Smooth muscle cell (in vitro differentiated cells): Measurements from ENCODE around the gene LYSMD2. TPM values are rescaled to one million over a fixed set of nuclear protein-coding genes. Genes with fewer than 3 reads are reported as not detected.
"Not testable (repeated sequence)": the region's sequence is repeated elsewhere in the genome, so short reads cannot be mapped to it uniquely, and the experiment has no call there.

Experiments used
- DNase-seq: peaks from one replicate; lab custom pipeline; 2025; ENCODE audit not compliant: unreplicated experiment; lab: John Stamatoyannopoulos, UW
- H2AFZ ChIP-seq: fragments of 200-600 bp; sonication (generic); 2 replicates; pipeline ENCODE4 v1.6.0; 2016; ENCODE audit warnings: antibody characterized with exemption, low read depth, mild to moderate bottlenecking
- H3F3A ChIP-seq: fragments of 200-600 bp; sonication (generic); 2 replicates; pipeline ENCODE4 v1.6.0; 2017; ENCODE audit warnings: antibody characterized with exemption, low read depth
- H3K27ac ChIP-seq: fragments of 200-600 bp; sonication (generic); 2 replicates; pipeline ENCODE4 v1.5.1; 2016; ENCODE audit warnings: low read depth, mild to moderate bottlenecking
- H3K27me3 ChIP-seq: fragments of 200-600 bp; sonication (generic); 2 replicates; pipeline ENCODE4 v1.6.1; 2016; ENCODE audit warnings: low read depth, mild to moderate bottlenecking
- H3K36me3 ChIP-seq: fragments of 200-600 bp; sonication (generic); 2 replicates; pipeline ENCODE4 v1.5.1; 2016; ENCODE audit warnings: low read depth
- H3K4me1 ChIP-seq: fragments of 200-600 bp; sonication (generic); 2 replicates; pipeline ENCODE4 v1.5.1; 2016; ENCODE audit warnings: low read depth
- H3K4me2 ChIP-seq: fragments of 200-600 bp; sonication (generic); 2 replicates; pipeline ENCODE4 v1.6.0; 2016; ENCODE audit warnings: mild to moderate bottlenecking
- H3K4me3 ChIP-seq: fragments of 200-600 bp; sonication (generic); 2 replicates; pipeline ENCODE4 v1.5.1; 2016; ENCODE audit warnings: mild to moderate bottlenecking
- H3K79me2 ChIP-seq: fragments of 200-600 bp; sonication (generic); 2 replicates; pipeline ENCODE4 v1.6.0; 2016; ENCODE audit warnings: low read depth, mild to moderate bottlenecking
- H3K9ac ChIP-seq: fragments of 200-600 bp; sonication (generic); 2 replicates; pipeline ENCODE4 v1.6.0; 2016; ENCODE audit warnings: low read depth
- H3K9me3 ChIP-seq: fragments of 200-600 bp; sonication (generic); replicated peaks from 2 replicates; pipeline ENCODE4 v1.5.1; 2016; ENCODE audit warnings: low read depth
- H4K20me1 ChIP-seq: fragments of 200-600 bp; sonication (generic); 2 replicates; pipeline ENCODE4 v1.6.0; 2016; ENCODE audit warnings: low read depth
- CTCF ChIP-seq: fragments of 200-600 bp; sonication (generic); IDR thresholded peaks from 2 replicates; pipeline ENCODE4 v1.5.1; 2017; ENCODE audit warnings: borderline replicate concordance, mild to moderate bottlenecking, antibody characterized with exemption; ENCODE audit not compliant: insufficient read depth, poor library complexity, severe bottlenecking
- WGBS: methylation state at CpG from one replicate; pipeline ENCODE4 v1.1.7; 2016; ENCODE audit warnings: low lambda C conversion rate; 5-methylcytosine and 5-hydroxymethylcytosine counted together
- polyA plus RNA-seq: library from polyadenylated mRNA; unstranded; fragments of >200 nt; fragmentation: Nextera tagmentation; extraction: Ambion mirVana; gene quantifications from 2 replicates; pipeline ENCODE4 v1.2.1, GENCODE V29; 2016
- total RNA-seq: library from RNA; depleted of rRNA; stranded (reverse); fragments of >200 nt; gene quantifications from 2 replicates; pipeline ENCODE4 v1.2.3, GENCODE V29; 2014

LYSMD2 gene
- total RNA-seq (2.7 and 3.6 TPM in 2 replicates), polyA plus RNA-seq (1.1 and 2.6 TPM in 2 replicates)

- Histone ChIP-seq H3K4me3 (peak within 1 kb of the TSS; percentile 61), H3K9ac (no peak within 1 kb of the TSS), H3K79me2 (no peaks in the 10 kb centered on the region), H3K36me3 (no peaks in the 10 kb centered on the region), H3F3A (peaks cover 10% of the 10 kb centered on the region), H3K27me3 (no peaks in the 10 kb centered on the region), H3K4me2 (peak within 1 kb of the TSS; percentile 92), H2AFZ (peak within 1 kb of the TSS; percentile 47), H3K27ac (no peak within 1 kb of the TSS), H3K9me3 (no peaks in the 10 kb centered on the region), H4K20me1 (no peaks in the 10 kb centered on the region), H3K4me1 (no peaks in the 10 kb centered on the region)
- WGBS, result 10% methylated on average over 29 of the region's 67 CpGs
- TF ChIP-seq CTCF, result no peak
- DNase-seq, result no peak
These were observed at the start of gene LYSMD2 for GRCh38 chr15:51737522-51738305. Gene LYSMD2 (minus strand): TSS chr15:51737655. CDS start chr15:51737622, 33 bp downstream.

- not testable (repeated sequence) for H3K4me2 ChIP-seq, H3K27ac ChIP-seq, H4K20me1 ChIP-seq, H3K4me1 ChIP-seq, DNase-seq, H3F3A ChIP-seq, H3K27me3 ChIP-seq, H2AFZ ChIP-seq, H3K36me3 ChIP-seq, H3K9ac ChIP-seq, H3K4me3 ChIP-seq, H3K9me3 ChIP-seq, H3K79me2 ChIP-seq
- 90% methylated on average over 11 of the region's 11 CpGs for WGBS
These were observed 49.7 kb upstream of the LYSMD2 start for GRCh38 chr15:51787130-51787529.

GRCh38 chr15:51783967-51784366 is 46.5 kb upstream of the LYSMD2 start:
- Histone ChIP-seq H3K9ac (no peak overlapping the region), H3K27me3 (no peaks in the 10 kb centered on the region), H4K20me1 (no peaks in the 10 kb centered on the region), H3K36me3 (no peaks in the 10 kb centered on the region), H3F3A (no peaks in the 10 kb centered on the region), H3K27ac (no peak overlapping the region), H3K4me2 (no peak overlapping the region), H2AFZ (no peak overlapping the region), H3K9me3 (no peaks in the 10 kb centered on the region), H3K4me1 (no peaks in the 10 kb centered on the region), H3K79me2 (no peaks in the 10 kb centered on the region), H3K4me3 (no peak overlapping the region)
- no peak for DNase-seq
- no peak for TF ChIP-seq CTCF
- 89% methylated on average over 3 of the region's 3 CpGs for WGBS

- DNase-seq, result no peak
- H3K4me2 ChIP-seq, result no peak overlapping the region
- no peak overlapping the region for H2AFZ ChIP-seq
- H3F3A ChIP-seq, result no peaks in the 10 kb centered on the region
- TF ChIP-seq CTCF, result no peak
- no peaks in the 10 kb centered on the region for H3K4me1 ChIP-seq
- WGBS, result 86% methylated on average over 7 of the region's 7 CpGs
- no peak overlapping the region for H3K27ac ChIP-seq
- no peaks in the 10 kb centered on the region for H4K20me1 ChIP-seq
- no peak overlapping the region for H3K4me3 ChIP-seq
- H3K79me2 ChIP-seq, result no peaks in the 10 kb centered on the region
- no peaks in the 10 kb centered on the region for H3K9me3 ChIP-seq
- H3K27me3 ChIP-seq, result no peaks in the 10 kb centered on the region
- H3K9ac ChIP-seq, result no peak overlapping the region
- H3K36me3 ChIP-seq, result no peaks in the 10 kb centered on the region
These were observed 45.0 kb upstream of the LYSMD2 start for GRCh38 chr15:51782357-51782896.
